H9 (cell line): ENCODE results near the gene COMP. TPM values are rescaled to one million over a fixed set of nuclear protein-coding genes. Genes with fewer than 3 reads are reported as not detected.

Source experiments
- DNase-seq: peaks from one replicate; pipeline ENCODE4 v3.0.0-alpha.2; 2017
- H2AFZ ChIP-seq: one replicate; pipeline ENCODE4 v1.6.1; 2013; ENCODE audit warnings: mild to moderate bottlenecking, low read length, control low read depth, moderate library complexity
- H2AK5ac ChIP-seq: 2 replicates; pipeline ENCODE4 v1.6.1; 2013; ENCODE audit warnings: low read length, control low read depth, mixed read lengths; ENCODE audit not compliant: insufficient read length
- H2BK120ac ChIP-seq: one replicate; pipeline ENCODE4 v1.6.1; 2013; ENCODE audit warnings: low read depth, mild to moderate bottlenecking, low read length, control low read depth, inconsistent platforms; ENCODE audit not compliant: poor library complexity, severe bottlenecking
- H2BK12ac ChIP-seq: 2 replicates; pipeline ENCODE4 v1.6.1; 2013; ENCODE audit warnings: low read length, control low read depth, mixed read lengths, low read depth; ENCODE audit not compliant: insufficient read length
- H2BK15ac ChIP-seq: 2 replicates; pipeline ENCODE4 v1.6.1; 2013; ENCODE audit warnings: low read depth, low read length, control low read depth
- H2BK20ac ChIP-seq: one replicate; pipeline ENCODE4 v1.6.1; 2013; ENCODE audit warnings: low read depth, mild to moderate bottlenecking, low read length, control low read depth, inconsistent platforms; ENCODE audit not compliant: poor library complexity, severe bottlenecking
- H2BK5ac ChIP-seq: 2 replicates; pipeline ENCODE4 v1.6.1; 2013; ENCODE audit warnings: low read length, control low read depth, mixed read lengths; ENCODE audit not compliant: insufficient read length
- H3K14ac ChIP-seq: 2 replicates; pipeline ENCODE4 v1.6.1; 2013; ENCODE audit warnings: low read length, control low read depth; ENCODE audit not compliant: insufficient read depth
- H3K18ac ChIP-seq: 2 replicates; pipeline ENCODE4 v1.6.1; 2013; ENCODE audit warnings: low read depth, mild to moderate bottlenecking, mixed read lengths, low read length, control low read depth; ENCODE audit not compliant: insufficient read length
- H3K23ac ChIP-seq: 2 replicates; pipeline ENCODE4 v1.6.1; 2013; ENCODE audit warnings: low read length, control low read depth, mixed read lengths, low read depth; ENCODE audit not compliant: insufficient read length
- H3K23me2 ChIP-seq: 2 replicates; pipeline ENCODE4 v1.6.1; 2013; ENCODE audit warnings: low read depth, mild to moderate bottlenecking, mixed read lengths, low read length, control low read depth; ENCODE audit not compliant: insufficient read length, poor library complexity, severe bottlenecking
- H3K27ac ChIP-seq: 2 replicates; pipeline ENCODE4 v1.5.1; 2013; ENCODE audit warnings: low read length, control low read depth, mixed read lengths, low read depth; ENCODE audit not compliant: insufficient read length
- H3K27me3 ChIP-seq: 2 replicates; pipeline ENCODE4 v1.6.1; 2013; ENCODE audit warnings: low read length, control low read depth, inconsistent platforms; ENCODE audit not compliant: insufficient read depth
- H3K4ac ChIP-seq: 2 replicates; pipeline ENCODE4 v1.6.1; 2013; ENCODE audit warnings: low read depth, mild to moderate bottlenecking, control low read depth, inconsistent platforms, low read length, moderate library complexity
- H3K4me1 ChIP-seq: 2 replicates; pipeline ENCODE4 v1.6.1; 2013; ENCODE audit warnings: low read length, control low read depth, inconsistent platforms; ENCODE audit not compliant: insufficient read depth
- H3K4me2 ChIP-seq: 2 replicates; pipeline ENCODE4 v1.6.1; 2013; ENCODE audit warnings: low read length, control low read depth, mixed read lengths; ENCODE audit not compliant: insufficient read length, insufficient read depth
- H3K56ac ChIP-seq: 2 replicates; pipeline ENCODE4 v1.6.1; 2013; ENCODE audit warnings: low read depth, mild to moderate bottlenecking, mixed read lengths, low read length, control low read depth; ENCODE audit not compliant: insufficient read length
- H3K79me1 ChIP-seq: 2 replicates; pipeline ENCODE4 v1.6.1; 2013; ENCODE audit warnings: low read depth, mild to moderate bottlenecking, moderate library complexity, low read length, control low read depth, inconsistent platforms; ENCODE audit not compliant: insufficient read depth, poor library complexity, severe bottlenecking
- H3K79me2 ChIP-seq: 2 replicates; pipeline ENCODE4 v1.6.1; 2013; ENCODE audit warnings: low read length, control low read depth, inconsistent platforms; ENCODE audit not compliant: insufficient read depth
- H3K9ac ChIP-seq: 2 replicates; pipeline ENCODE4 v1.6.1; 2013; ENCODE audit warnings: low read length, control low read depth, mixed read lengths; ENCODE audit not compliant: insufficient read length; ENCODE audit errors: extremely low read depth
- H3K9me3 ChIP-seq: one replicate; pipeline ENCODE4 v1.6.1; 2013; ENCODE audit warnings: low read depth, low read length, inconsistent platforms; ENCODE audit not compliant: control insufficient read depth
- H3T11ph ChIP-seq: one replicate; pipeline ENCODE4 v1.6.1; 2013; ENCODE audit warnings: mild to moderate bottlenecking, low read length, control low read depth, inconsistent platforms
- H4K20me1 ChIP-seq: one replicate; pipeline ENCODE4 v1.6.1; 2013; ENCODE audit not compliant: control insufficient read depth, insufficient read length, insufficient read depth
- H4K5ac ChIP-seq: 2 replicates; pipeline ENCODE4 v1.6.1; 2013; ENCODE audit warnings: low read depth, mild to moderate bottlenecking, mixed read lengths, low read length, control low read depth; ENCODE audit not compliant: insufficient read length
- H4K8ac ChIP-seq: replicated peaks from 2 replicates; pipeline ENCODE4 v1.6.1; 2013; ENCODE audit warnings: low read length, control low read depth, mixed read lengths, low read depth; ENCODE audit not compliant: insufficient read length
- H4K91ac ChIP-seq: 2 replicates; pipeline ENCODE4 v1.6.1; 2013; ENCODE audit warnings: low read depth, mild to moderate bottlenecking, moderate library complexity, mixed read lengths, low read length, control low read depth; ENCODE audit not compliant: insufficient read length
- H3K27ac Mint-ChIP-seq, 3 experiments: 2 replicates in 2 of 3; 3 replicates in 1 of 3; pipeline ENCODE4 v1.8.0; 2020 to 2021; ENCODE audit warnings: mixed read lengths in 3 of 3, mild to moderate bottlenecking in 1 of 3, moderate library complexity in 1 of 3
- H3K27me3 Mint-ChIP-seq: 2 replicates; pipeline ENCODE4 v1.8.0; 2021; ENCODE audit warnings: low read depth, mild to moderate bottlenecking, moderate library complexity, mixed read lengths
- H3K36me3 Mint-ChIP-seq, 3 experiments: 2 replicates in 2 of 3; 3 replicates in 1 of 3; pipeline ENCODE4 v1.8.0; 2020 to 2021; ENCODE audit warnings: low read depth in 3 of 3, mixed read lengths in 3 of 3; ENCODE audit not compliant: insufficient read depth in 1 of 3
- H3K4me1 Mint-ChIP-seq, 2 experiments: 2 replicates each; pipeline ENCODE4 v1.8.0; 2020; ENCODE audit warnings: mixed read lengths in 2 of 2
- H3K4me3 Mint-ChIP-seq, 2 experiments: 2 replicates in 1 of 2; 3 replicates in 1 of 2; pipeline ENCODE4 v1.8.0; 2020 to 2021; ENCODE audit warnings: mild to moderate bottlenecking in 2 of 2, mixed read lengths in 2 of 2, moderate library complexity in 1 of 2
- H3K9me3 Mint-ChIP-seq, 2 experiments: 2 replicates in 1 of 2; 3 replicates in 1 of 2; pipeline ENCODE4 v1.8.0; 2020; ENCODE audit warnings: mild to moderate bottlenecking in 2 of 2, mixed read lengths in 2 of 2, moderate library complexity in 1 of 2
- CTCF ChIP-seq: fragments of 200-600 bp; sonication (generic); conservative IDR thresholded peaks from 3 replicates; pipeline ENCODE4 v1.8.0; 2021; ENCODE audit warnings: antibody characterized with exemption, mild to moderate bottlenecking
- WGBS: extraction: QIAGEN DNeasy Blood & Tissue Kit; methylation state at CpG from one replicate; pipeline ENCODE4 v1.1.7; 2013; ENCODE audit warnings: missing lambda C conversion rate, low lambda C conversion rate, mixed read lengths; ENCODE audit not compliant: insufficient read length; ENCODE audit errors: extremely low coverage; 5-methylcytosine and 5-hydroxymethylcytosine counted together
- total RNA-seq: library from RNA; stranded (reverse); gene quantifications from 2 replicates; pipeline ENCODE4 v1.2.1, GENCODE V29; 2021

Gene COMP
- total RNA-seq, 1 experiment from 2014 or later, result 0.15 TPM

- Mint-ChIP-seq H3K9me3 (no peaks in the 10 kb centered on the region), H3K27ac (no peak overlapping the region), H3K4me3 (no peak overlapping the region), H3K4me1 (peaks cover 12 to 21% of the 10 kb centered on the region in 2 experiments), H3K36me3 (peaks cover 0 to 3% (median 0%) of the 10 kb centered on the region in 3 experiments; a peak in 1 of 7 replicates), H3K27me3 (peaks cover 2% of the 10 kb centered on the region; the same call in 1 of the 2 replicates)
- DNase-seq, result no peak
- Histone ChIP-seq H3K27ac (no peak overlapping the region), H3K4me2 (no peak overlapping the region), H3K23ac (no peak overlapping the region), H3K27me3 (no peaks in the 10 kb centered on the region), H3K4me1 (no peaks in the 10 kb centered on the region), H2BK120ac (no peak overlapping the region), H3K56ac (no peak overlapping the region), H2BK5ac (no peak overlapping the region), H3K4ac (no peak overlapping the region), H3K23me2 (no peaks in the 10 kb centered on the region), H4K5ac (no peak overlapping the region), H4K91ac (no peak overlapping the region), H3K18ac (no peak overlapping the region), H2BK12ac (no peak overlapping the region), H3K79me1 (no peaks in the 10 kb centered on the region), H2AFZ (no peak overlapping the region), H4K8ac (no peak overlapping the region), H2BK20ac (no peak overlapping the region), H3K9ac (no peak overlapping the region), H4K20me1 (no peaks in the 10 kb centered on the region), H3K9me3 (no peaks in the 10 kb centered on the region), H2BK15ac (no peak overlapping the region), H3K14ac (peak overlapping the region; percentile 37; the same call in 1 of the 2 replicates), H3K79me2 (no peaks in the 10 kb centered on the region), H3T11ph (no peak overlapping the region), H2AK5ac (no peak overlapping the region)
- TF ChIP-seq CTCF, result no peak
- no CpG with 5 or more reads among the region's 9 CpGs for WGBS
Measured at GRCh38 chr19:18735752-18736151, 55.4 kb downstream of the COMP start.
